Metanephros (tissue), 2 donors: ENCODE results near the gene KRTAP3-1. TPM values are rescaled to one million over a fixed set of nuclear protein-coding genes. Genes with fewer than 3 reads are reported as not detected.

Source experiments
- small RNA-seq: library from RNA; depleted of rRNA; stranded (forward); fragments of <200 nt; gene quantifications from one replicate; pipeline ENCODE3, GENCODE V24; 2014; ENCODE audit warnings: low replicate concordance
- total RNA-seq: library from RNA; depleted of rRNA; stranded (reverse); fragments of >200 nt; gene quantifications from one replicate; pipeline ENCODE4 v1.2.3, GENCODE V29; 2014

KRTAP3-1 gene
- total RNA-seq = not detected

DNA sequence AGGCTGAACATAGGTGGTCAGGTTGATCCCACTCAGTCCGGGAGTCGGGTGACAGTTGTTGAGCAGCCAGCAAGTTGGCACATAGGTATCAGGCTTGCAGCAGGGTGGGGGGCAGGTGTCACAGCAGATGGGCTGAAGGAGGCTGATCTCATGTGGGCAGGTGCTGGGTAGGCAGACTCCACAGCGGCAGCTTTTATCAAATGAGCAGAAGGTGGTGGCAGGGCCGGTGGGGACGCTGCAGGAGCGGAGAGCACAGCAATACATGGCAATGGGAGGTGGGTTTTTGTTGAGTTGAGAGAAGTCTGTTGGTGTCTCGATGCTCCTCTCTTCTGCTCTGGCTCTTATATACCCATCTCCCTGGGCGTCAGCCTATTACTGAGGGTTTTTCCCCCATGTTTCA is at the start of gene KRTAP3-1:
Gene KRTAP3-1 (minus strand): TSS at position 318 of the 400 bp plus-strand sequence. CDS start 54 bp downstream, at position 264.

DNA sequence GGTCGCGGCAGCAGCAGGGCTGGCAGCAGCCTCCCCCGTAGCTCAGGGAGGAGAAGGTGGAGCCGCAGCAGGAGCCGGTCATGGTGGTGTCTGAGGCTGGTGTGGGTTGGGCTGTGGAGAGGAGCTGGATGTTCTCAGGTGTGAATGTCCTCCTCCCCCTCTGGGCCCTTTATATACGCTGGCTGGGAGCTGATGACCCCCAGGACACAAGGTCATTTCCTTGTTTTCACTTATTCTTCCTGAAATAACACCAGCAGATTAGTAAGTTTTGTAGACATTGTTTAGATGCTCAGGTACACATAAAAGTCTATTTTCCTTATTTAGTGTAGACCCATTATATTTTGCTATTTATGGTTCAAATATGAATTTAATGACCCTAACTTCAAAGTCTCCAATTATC is 46.2 kb upstream of the KRTAP3-1 start, which contains the start of gene KRTAP2-2:
Gene KRTAP2-2 (minus strand): TSS at position 101 of the 400 bp plus-strand sequence. CDS start 19 bp downstream, at position 82.

DNA sequence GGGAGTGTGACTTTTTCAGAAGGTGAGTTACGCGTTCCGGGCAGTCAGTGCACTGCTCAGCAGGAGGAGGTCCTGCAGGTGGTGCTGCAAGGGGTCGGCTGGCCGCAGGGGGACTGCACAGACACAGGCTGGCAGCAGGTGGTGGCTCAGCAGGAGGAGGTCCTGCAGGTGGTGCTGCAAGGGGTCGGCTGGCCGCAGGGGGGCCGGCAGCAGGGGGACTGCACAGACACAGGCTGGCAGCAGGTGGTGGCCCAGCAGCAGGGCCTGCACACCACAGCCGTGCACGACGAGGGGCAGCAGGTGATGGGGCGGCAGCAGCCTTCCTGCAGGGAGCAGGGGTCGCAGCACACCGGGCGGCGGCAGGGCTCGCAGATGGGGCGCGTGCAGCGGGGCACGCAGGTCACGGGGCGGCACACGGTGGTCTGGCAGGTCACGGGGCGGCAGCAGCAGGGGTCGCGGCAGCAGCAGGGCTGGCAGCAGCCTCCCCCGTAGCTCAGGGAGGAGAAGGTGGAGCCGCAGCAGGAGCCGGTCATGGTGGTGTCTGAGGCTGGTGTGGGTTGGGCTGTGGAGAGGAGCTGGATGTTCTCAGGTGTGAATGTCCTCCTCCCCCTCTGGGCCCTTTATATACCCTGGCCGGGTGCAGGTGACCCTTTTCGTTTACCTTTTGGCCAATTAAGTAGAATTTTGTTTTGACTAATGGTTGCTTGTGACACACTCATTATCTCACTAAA is 38.0 kb upstream of the KRTAP3-1 start, which contains the start of gene KRTAP2-1:
Gene KRTAP2-1 (minus strand): TSS at position 582 of the 731 bp plus-strand sequence. CDS start 49 bp downstream, at position 533.

GRCh38 chr17:41040783-41041571 is 32.0 kb upstream of the KRTAP3-1 start, which contains the start of gene KRTAP1-1:
KRTAP1-1 (minus strand) TSS chr17:41041450; CDS start chr17:41041397, 53 bp downstream.

DNA sequence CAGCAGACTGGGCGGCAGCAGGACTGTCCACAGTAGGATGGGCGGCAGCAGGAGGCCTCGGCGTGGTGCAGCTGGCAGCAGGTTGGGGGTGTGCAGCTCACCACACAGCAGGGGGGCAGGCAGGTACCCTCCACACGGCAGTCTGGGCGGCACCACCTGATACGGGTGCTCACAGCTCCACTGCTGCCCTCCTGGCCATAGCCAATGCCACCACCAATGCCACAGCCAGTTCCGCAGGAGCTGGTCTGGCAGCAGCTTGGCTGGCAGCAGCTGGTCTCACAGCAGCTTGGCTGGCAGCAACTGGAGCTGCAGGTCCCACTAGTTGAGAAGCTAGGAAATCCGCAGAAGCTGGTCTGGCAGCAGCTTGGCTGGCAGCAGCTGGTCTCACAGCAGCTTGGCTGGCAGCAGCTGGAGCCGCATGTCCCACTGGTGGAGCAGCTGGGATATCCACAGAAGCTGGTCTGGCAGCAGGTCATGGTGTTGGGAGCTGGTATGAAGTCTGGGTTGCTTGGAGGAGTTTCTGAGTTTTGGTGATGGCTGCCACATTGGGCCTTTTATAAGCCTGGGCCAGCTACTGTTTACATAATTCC is 25.5 kb upstream of the KRTAP3-1 start, which contains the start of gene KRTAP1-3:
Gene KRTAP1-3 (minus strand): TSS at position 529 of the 590 bp plus-strand sequence. CDS start 53 bp downstream, at position 476.

GRCh38 chr17:41029633-41030245 is 20.8 kb upstream of the KRTAP3-1 start, which contains the start of gene KRTAP1-4:
KRTAP1-4 (minus strand) TSS chr17:41030195; CDS start chr17:41030078, 117 bp downstream.

DNA sequence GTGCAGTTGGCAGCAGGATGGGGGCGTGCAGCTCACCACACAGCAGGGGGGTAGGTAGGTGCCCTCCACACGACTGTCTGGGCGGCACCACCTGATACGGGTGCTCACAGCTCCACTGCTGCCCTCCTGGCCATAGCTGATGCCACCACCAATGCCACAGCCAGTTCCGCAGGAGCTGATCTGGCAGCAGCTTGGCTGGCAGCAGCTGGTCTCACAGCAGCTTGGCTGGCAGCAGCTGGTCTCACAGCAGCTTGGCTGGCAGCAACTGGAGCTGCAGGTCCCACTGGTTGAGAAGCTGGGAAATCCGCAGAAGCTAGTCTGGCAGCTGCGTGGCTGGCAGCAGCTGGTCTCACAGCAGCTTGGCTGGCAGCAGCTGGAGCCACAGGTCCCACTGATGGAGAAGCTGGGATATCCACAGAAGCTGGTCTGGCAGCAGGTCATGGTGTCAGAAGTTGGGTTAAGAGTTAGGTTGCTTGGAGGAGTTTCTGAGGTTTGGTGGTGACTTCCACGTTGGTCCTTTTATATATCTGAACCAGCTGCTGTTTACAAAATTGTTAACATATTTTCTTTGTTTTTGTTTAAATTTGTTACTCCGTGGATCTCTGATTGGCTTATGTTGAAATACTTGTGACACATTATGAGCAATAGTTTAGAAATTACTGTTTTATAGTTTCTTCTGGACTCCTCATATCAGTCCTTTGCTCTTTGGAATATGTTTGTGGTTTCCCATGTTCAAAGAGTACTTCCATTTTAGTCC is 18.0 kb upstream of the KRTAP3-1 start, which contains the start of gene KRTAP1-5:
Gene KRTAP1-5 (minus strand): TSS at position 494 of the 757 bp plus-strand sequence. CDS start 53 bp downstream, at position 441.

DNA sequence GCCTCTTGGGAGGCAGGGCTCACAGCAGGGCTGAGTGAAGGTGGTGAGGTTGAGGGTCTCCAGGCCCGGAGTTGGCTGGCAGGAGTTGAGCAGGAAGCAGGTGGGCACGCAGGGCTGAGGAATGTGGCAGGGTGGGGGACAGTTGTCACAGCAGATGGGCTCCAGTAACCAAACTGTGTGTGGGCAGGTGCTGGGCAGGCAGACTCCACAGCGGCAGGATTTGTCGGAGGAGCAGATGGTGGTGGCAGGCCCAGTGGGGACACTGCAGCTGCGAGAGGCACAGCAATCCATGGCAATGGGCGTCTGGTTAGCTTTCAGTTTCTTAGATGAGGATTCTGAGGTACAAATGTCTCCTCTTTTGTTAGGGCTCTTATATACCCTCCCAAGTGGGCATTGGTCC is 9.4 kb downstream of the KRTAP3-1 start, which contains the start of gene KRTAP3-2:
Gene KRTAP3-2 (minus strand): TSS at position 344 of the 400 bp plus-strand sequence. CDS start 53 bp downstream, at position 291.

GRCh38 chr17:40993839-40994238 is 15.1 kb downstream of the KRTAP3-1 start, which contains the start of gene KRTAP3-3:
KRTAP3-3 (minus strand) TSS chr17:40994164; CDS start chr17:40994097, 67 bp downstream.

DNA sequence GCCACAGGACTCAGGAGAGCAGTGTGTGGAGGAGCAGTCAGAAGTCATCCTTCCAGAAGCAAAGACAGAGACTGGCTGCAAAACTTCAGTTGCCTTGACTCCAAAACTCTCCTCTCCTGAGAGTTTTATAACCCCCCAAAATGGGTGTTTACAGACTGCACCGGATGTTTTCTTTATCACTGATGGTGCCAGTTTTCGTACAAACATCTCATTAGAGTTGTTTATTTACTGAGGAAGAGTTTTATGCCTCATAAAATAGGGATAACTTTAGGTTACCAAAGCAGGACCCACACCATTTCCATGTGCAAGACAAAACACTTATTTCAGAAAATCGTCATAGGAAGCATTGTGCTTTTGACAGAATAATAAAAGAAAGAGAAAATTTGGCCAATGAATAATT is 24.7 kb downstream of the KRTAP3-1 start, which contains the start of gene KRT40:
Gene KRT40 (minus strand): TSS at position 101 of the 400 bp plus-strand sequence. CDS start 53 bp downstream, at position 48.

DNA sequence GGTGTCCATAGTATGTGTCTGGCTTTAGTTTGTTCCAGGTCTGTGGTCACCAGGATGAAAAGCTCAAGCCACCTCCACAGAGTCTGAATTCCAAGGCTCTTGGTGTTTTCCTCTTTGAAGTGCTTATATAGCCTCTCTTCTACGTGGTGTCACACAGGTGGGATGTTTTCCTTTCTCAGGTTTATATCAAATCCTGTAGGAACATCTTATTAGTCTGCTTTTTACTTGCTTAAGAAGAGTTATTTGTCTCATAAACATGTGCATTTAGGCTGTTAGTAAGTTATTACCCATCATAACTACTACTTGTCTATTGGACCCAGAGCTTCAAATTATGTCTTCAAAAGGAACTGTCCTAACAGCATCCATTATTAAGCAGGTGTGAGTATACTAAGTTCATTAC is 42.1 kb downstream of the KRTAP3-1 start, which contains the start of gene KRT39:
Gene KRT39 (minus strand): TSS at position 101 of the 400 bp plus-strand sequence. CDS start 92 bp downstream, at position 9.

Small RNA genes lying within 50 kb of the gene (small RNA-seq; reads per million reads assigned to genes)
- not detected for gene KRTAP3-4P

Other genes with a start within 250 kb of the KRTAP3-1 start
- gene KRT26, start 236.9 kb downstream of the KRTAP3-1 start, total RNA-seq = not detected
- gene KRT27, start 226.6 kb downstream of the KRTAP3-1 start, total RNA-seq = not detected
- gene KRT28, start 209.2 kb downstream of the KRTAP3-1 start, total RNA-seq = not detected
- gene KRT10, start 186.5 kb downstream of the KRTAP3-1 start, total RNA-seq = 6.9 TPM
- not detected for gene KRT12, start 141.9 kb downstream of the KRTAP3-1 start, total RNA-seq
- 0.23 TPM for gene KRT20, start 123.9 kb downstream of the KRTAP3-1 start, total RNA-seq
- gene KRT23, start 71.5 kb downstream of the KRTAP3-1 start, total RNA-seq = 1.3 TPM
- 0.18 TPM for gene KRT39, start 42.2 kb downstream of the KRTAP3-1 start, total RNA-seq
- gene KRT40, start 24.8 kb downstream of the KRTAP3-1 start, total RNA-seq = 0.23 TPM
- gene KRTAP3-3, start 15.0 kb downstream of the KRTAP3-1 start, total RNA-seq = not detected
- not detected for gene KRTAP3-2, start 9.2 kb downstream of the KRTAP3-1 start, total RNA-seq
- not detected for gene KRTAP1-5, start 18.1 kb upstream of the KRTAP3-1 start, total RNA-seq
- not detected for gene KRTAP1-4, start 21.1 kb upstream of the KRTAP3-1 start, total RNA-seq
- not detected for gene KRTAP1-3, start 25.7 kb upstream of the KRTAP3-1 start, total RNA-seq
- not detected for gene KRTAP1-1, start 32.3 kb upstream of the KRTAP3-1 start, total RNA-seq
- not detected for gene KRTAP2-1, start 38.2 kb upstream of the KRTAP3-1 start, total RNA-seq
- gene KRTAP2-2, start 46.1 kb upstream of the KRTAP3-1 start, total RNA-seq = not detected
- gene KRTAP2-3, start 51.0 kb upstream of the KRTAP3-1 start, total RNA-seq = not detected
- not detected for gene KRTAP2-4, start 56.8 kb upstream of the KRTAP3-1 start, total RNA-seq
- not detected for gene KRTAP4-7, start 75.0 kb upstream of the KRTAP3-1 start, total RNA-seq
- gene KRTAP4-8, start 89.0 kb upstream of the KRTAP3-1 start, total RNA-seq = not detected
- not detected for gene KRTAP4-16, start 93.1 kb upstream of the KRTAP3-1 start, total RNA-seq
- not detected for gene KRTAP4-9, start 96.3 kb upstream of the KRTAP3-1 start, total RNA-seq
- not detected for gene KRTAP4-11, start 109.2 kb upstream of the KRTAP3-1 start, total RNA-seq
- gene KRTAP4-12, start 115.1 kb upstream of the KRTAP3-1 start, total RNA-seq = not detected
- not detected for gene KRTAP4-6, start 131.4 kb upstream of the KRTAP3-1 start, total RNA-seq
- not detected for gene KRTAP4-5, start 140.7 kb upstream of the KRTAP3-1 start, total RNA-seq
- gene KRTAP4-4, start 151.6 kb upstream of the KRTAP3-1 start, total RNA-seq = not detected
- gene KRTAP4-3, start 159.1 kb upstream of the KRTAP3-1 start, total RNA-seq = not detected
- not detected for gene KRTAP4-2, start 169.1 kb upstream of the KRTAP3-1 start, total RNA-seq
- not detected for gene KRTAP4-1, start 175.8 kb upstream of the KRTAP3-1 start, total RNA-seq
- gene KRTAP9-1, start 180.8 kb upstream of the KRTAP3-1 start, total RNA-seq = not detected
- not detected for gene KRTAP9-2, start 217.5 kb upstream of the KRTAP3-1 start, total RNA-seq
- not detected for gene KRTAP9-3, start 223.3 kb upstream of the KRTAP3-1 start, total RNA-seq
- not detected for gene KRTAP9-8, start 228.9 kb upstream of the KRTAP3-1 start, total RNA-seq
- gene KRTAP9-4, start 240.6 kb upstream of the KRTAP3-1 start, total RNA-seq = not detected
- gene KRTAP9-9, start 246.3 kb upstream of the KRTAP3-1 start, total RNA-seq = not detected